OCI-LY7 (cell line): ENCODE measurements around the gene SAMD5. TPM values are rescaled to one million over a fixed set of nuclear protein-coding genes. Genes with fewer than 3 reads are reported as not detected.

Experiments used
- BruUV-seq: library from RNA; stranded (reverse); fragments of 400-500 nt; replicated peaks from 2 replicates; lab custom pipeline; 2021; lab: Mats Ljungman, UMichigan
- CTCF ChIA-PET: fragments of 300-600 bp; sonication (Branson Sonifier 250); formaldehyde crosslinking; loops from one replicate; lab custom pipeline; 2022; ENCODE audit warnings: antibody characterized with exemption; ENCODE audit not compliant: unreplicated experiment; lab: Charles Lee
- POLR2A ChIA-PET: fragments of 300-600 bp; sonication (Branson Sonifier 250); formaldehyde crosslinking; loops from one replicate; lab custom pipeline; 2022; ENCODE audit warnings: antibody characterized with exemption; lab: Charles Lee
- DNase-seq: peaks from one replicate; pipeline ENCODE4 v3.0.0-alpha.2; 2015; ENCODE audit warnings: low spot score
- H2AFZ ChIP-seq: fragments of 200-600 bp; sonication (generic), shearing (Covaris generic); 2 replicates; pipeline ENCODE4 v1.6.1; 2014; ENCODE audit warnings: mild to moderate bottlenecking, antibody characterized with exemption, low read length, moderate library complexity
- H3K27ac ChIP-seq: fragments of 200-600 bp; sonication (generic); 2 replicates; pipeline ENCODE4 v1.5.1; 2014; ENCODE audit warnings: mixed run types, low read depth, mild to moderate bottlenecking, moderate library complexity, low read length, inconsistent platforms; ENCODE audit not compliant: poor library complexity, severe bottlenecking
- H3K36me3 ChIP-seq: fragments of 200-600 bp; sonication (generic); 2 replicates; pipeline ENCODE4 v1.6.1; 2014; ENCODE audit warnings: mild to moderate bottlenecking, antibody characterized with exemption, low read length, moderate library complexity, mixed read lengths; ENCODE audit not compliant: insufficient read depth
- H3K4me1 ChIP-seq: fragments of 200-600 bp; sonication (generic); 2 replicates; pipeline ENCODE4 v1.5.1; 2014; ENCODE audit warnings: mild to moderate bottlenecking, low read length; ENCODE audit not compliant: insufficient read depth, poor library complexity, severe bottlenecking
- H3K4me2 ChIP-seq: fragments of 200-600 bp; sonication (generic); 2 replicates; pipeline ENCODE4 v1.6.1; 2014; ENCODE audit warnings: mild to moderate bottlenecking, low read length
- H3K4me3 ChIP-seq: fragments of 200-600 bp; sonication (generic); 2 replicates; pipeline ENCODE4 v1.5.1; 2014; ENCODE audit warnings: mild to moderate bottlenecking, low read depth, low read length; ENCODE audit not compliant: poor library complexity, severe bottlenecking
- H3K79me2 ChIP-seq: fragments of 200-600 bp; sonication (generic); 2 replicates; pipeline ENCODE4 v1.6.1; 2016; ENCODE audit warnings: low read depth, mild to moderate bottlenecking, low read length, moderate library complexity, mixed read lengths; ENCODE audit not compliant: insufficient read depth
- H3K9me2 ChIP-seq: fragments of 200-600 bp; sonication (generic); 2 replicates; pipeline ENCODE4 v1.6.1; 2016; ENCODE audit warnings: mild to moderate bottlenecking, low read length, mixed read lengths; ENCODE audit not compliant: insufficient read depth
- H3K9me3 ChIP-seq: fragments of 200-600 bp; sonication (generic); 2 replicates; pipeline ENCODE4 v1.6.1; 2014; ENCODE audit warnings: mild to moderate bottlenecking, mixed run types, low read length, mixed read lengths
- H4K20me1 ChIP-seq: fragments of 200-600 bp; sonication (generic); 2 replicates; pipeline ENCODE4 v1.6.1; 2014; ENCODE audit warnings: mild to moderate bottlenecking, antibody characterized with exemption, low read length, moderate library complexity, mixed read lengths; ENCODE audit not compliant: insufficient read depth
- CTCF ChIP-seq: fragments of 200-600 bp; sonication (generic); conservative IDR thresholded peaks from 2 replicates; pipeline ENCODE4 v1.5.1; 2014; ENCODE audit warnings: mild to moderate bottlenecking, antibody characterized with exemption, low read length, moderate library complexity, mixed read lengths
- EZH2phosphoT487 ChIP-seq: fragments of 200-600 bp; sonication (generic); IDR thresholded peaks from 2 replicates; pipeline ENCODE4 v1.6.1; 2018; ENCODE audit warnings: low read depth, borderline replicate concordance, mild to moderate bottlenecking, mixed run types, antibody characterized with exemption, low read length, moderate library complexity, mixed read lengths
- intact Hi-C: fragments of 100-400 bp; cut with micrococcal nuclease; formaldehyde crosslinking; loops from one replicate; pipeline ENCODE4 v1.10.0; 2022; ENCODE audit not compliant: unreplicated experiment
- total RNA-seq, 2 experiments: library from RNA; depleted of rRNA in 1 of 2; stranded (reverse); fragments of >200 nt in 1 of 2; shearing (Covaris generic) in 1 of 2; gene quantifications; 2 replicates each; pipeline ENCODE4 v1.2.3, GENCODE V29; 2014 to 2022

Gene SAMD5
- total RNA-seq, 2 experiments from 2014 or later = not detected

- Histone ChIP-seq H3K36me3 (no peaks in the 10 kb centered on the region), H4K20me1 (no peaks in the 10 kb centered on the region), H3K4me3 (no peak overlapping the region), H3K4me2 (no peak overlapping the region), H3K9me3 (no peaks in the 10 kb centered on the region), H3K79me2 (no peaks in the 10 kb centered on the region), H3K27ac (no peak overlapping the region), H3K9me2 (no peaks in the 10 kb centered on the region), H2AFZ (no peak overlapping the region), H3K4me1 (no peaks in the 10 kb centered on the region)
- DNase-seq = no peak
- CTCF ChIA-PET = no interaction called here
- BruUV-seq = no TSS peak
- POLR2A ChIA-PET = no interaction called here
- intact Hi-C loops = no loop called here
- TF ChIP-seq CTCF = no peak
- no peak for TF ChIP-seq EZH2phosphoT487
Observed at GRCh38 chr6:147611992-147612391, 103.5 kb downstream of the SAMD5 start.

- Histone ChIP-seq H3K4me1 (no peaks in the 10 kb centered on the region), H3K36me3 (no peaks in the 10 kb centered on the region), H3K9me2 (no peaks in the 10 kb centered on the region), H3K9me3 (no peaks in the 10 kb centered on the region), H3K27ac (no peak overlapping the region), H3K4me2 (no peak overlapping the region), H3K4me3 (no peak overlapping the region), H2AFZ (no peak overlapping the region), H3K79me2 (no peaks in the 10 kb centered on the region), H4K20me1 (no peaks in the 10 kb centered on the region)
- ChIA-PET POLR2A (no interaction called here), CTCF (no interaction called here)
- no peak for DNase-seq
- BruUV-seq = no TSS peak
- TF ChIP-seq CTCF (no peak), EZH2phosphoT487 (no peak)
- intact Hi-C loops = no loop called here
Observed at GRCh38 chr6:147614501-147614900, 106.0 kb downstream of the SAMD5 start.

GRCh38 chr6:147615659-147616456 is 107.4 kb downstream of the SAMD5 start:
- Histone ChIP-seq H3K4me3 (no peak overlapping the region), H3K9me3 (no peaks in the 10 kb centered on the region), H3K79me2 (no peaks in the 10 kb centered on the region), H3K4me1 (no peaks in the 10 kb centered on the region), H3K4me2 (no peak overlapping the region), H2AFZ (no peak overlapping the region), H3K27ac (no peak overlapping the region), H4K20me1 (no peaks in the 10 kb centered on the region), H3K36me3 (no peaks in the 10 kb centered on the region), H3K9me2 (no peaks in the 10 kb centered on the region)
- no peak for DNase-seq
- TF ChIP-seq CTCF = no peak
- TF ChIP-seq EZH2phosphoT487 = no peak
- CTCF ChIA-PET = no interaction called here
- BruUV-seq = no TSS peak
- POLR2A ChIA-PET = no interaction called here
- intact Hi-C loops = no loop called here
